ENCODE measurements around the gene SWSAP1. TPM values are rescaled to one million over a fixed set of nuclear protein-coding genes. Genes with fewer than 3 reads are reported as not detected.

The SWSAP1 gene
- polyA plus RNA-seq, 1 experiment = 0.88 TPM

DNA sequence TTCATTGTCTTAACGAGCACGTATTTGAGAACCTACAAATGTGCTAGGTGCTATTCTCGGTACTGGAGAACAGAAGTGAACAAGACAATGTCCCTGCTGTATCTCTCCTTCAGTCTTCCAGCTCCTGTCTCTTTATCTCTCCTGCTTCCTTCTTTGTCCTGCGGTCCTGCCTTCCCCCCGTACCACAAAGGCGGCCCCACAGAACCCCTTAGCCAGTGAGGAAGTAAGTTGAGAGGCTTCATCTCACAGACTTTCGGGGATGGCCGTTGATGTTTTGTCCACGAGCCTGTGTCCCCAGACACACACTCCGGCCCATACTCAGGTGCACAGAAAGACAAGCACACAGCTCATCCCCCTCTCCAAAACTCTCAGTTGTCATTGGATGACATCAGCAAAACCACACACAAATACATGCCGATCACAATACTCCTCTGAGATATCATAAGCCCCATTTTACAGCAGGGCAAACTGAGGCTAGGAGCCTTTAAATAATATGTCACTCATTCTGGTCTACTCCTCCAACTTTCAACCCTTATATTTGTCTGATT, 507 bp upstream of the SWSAP1 start:
- TF ChIP-seq, protein P1, sequence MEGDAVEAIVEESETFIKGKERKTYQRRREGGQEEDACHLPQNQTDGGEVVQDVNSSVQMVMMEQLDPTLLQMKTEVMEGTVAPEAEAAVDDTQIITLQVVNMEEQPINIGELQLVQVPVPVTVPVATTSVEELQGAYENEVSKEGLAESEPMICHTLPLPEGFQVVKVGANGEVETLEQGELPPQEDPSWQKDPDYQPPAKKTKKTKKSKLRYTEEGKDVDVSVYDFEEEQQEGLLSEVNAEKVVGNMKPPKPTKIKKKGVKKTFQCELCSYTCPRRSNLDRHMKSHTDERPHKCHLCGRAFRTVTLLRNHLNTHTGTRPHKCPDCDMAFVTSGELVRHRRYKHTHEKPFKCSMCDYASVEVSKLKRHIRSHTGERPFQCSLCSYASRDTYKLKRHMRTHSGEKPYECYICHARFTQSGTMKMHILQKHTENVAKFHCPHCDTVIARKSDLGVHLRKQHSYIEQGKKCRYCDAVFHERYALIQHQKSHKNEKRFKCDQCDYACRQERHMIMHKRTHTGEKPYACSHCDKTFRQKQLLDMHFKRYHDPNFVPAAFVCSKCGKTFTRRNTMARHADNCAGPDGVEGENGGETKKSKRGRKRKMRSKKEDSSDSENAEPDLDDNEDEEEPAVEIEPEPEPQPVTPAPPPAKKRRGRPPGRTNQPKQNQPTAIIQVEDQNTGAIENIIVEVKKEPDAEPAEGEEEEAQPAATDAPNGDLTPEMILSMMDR (IDR thresholded peaks at IDR 0.05; ENCODE audit: low read depth, low read length) = no peak
- no peak for DNase-seq (ENCODE audit: low read depth, low spot score)
- Histone ChIP-seq H3K4me3 (ENCODE audit: low read depth, low read length) (peak overlapping the region; percentile 84), H3K27me3 (ENCODE audit: control insufficient read depth, insufficient read depth, low read length) (no peaks in the 10 kb centered on the region), H3K9me3 (ENCODE audit: control insufficient read depth, insufficient read depth, low read length) (no peaks in the 10 kb centered on the region; the same call in 1 of the 2 replicates), H3K27ac (ENCODE audit: low read depth, low read length) (no peak overlapping the region)
- POLR2A ChIA-PET = interaction anchor here (0.6 to 1.4 kb wide), 8 partner anchors 7 to 1497 kb away, joined by 3 to 13 read pairs (median 4); partner anchors contain the start of genes CCDC159, RAB3D and TMEM205
- CTCF ChIA-PET = interaction anchor here (0.6 to 2.1 kb wide), 4 partner anchors 9 to 80 kb away, joined by 4 to 7 read pairs (median 4); partner anchors contain the start of gene TSPAN16

DNA sequence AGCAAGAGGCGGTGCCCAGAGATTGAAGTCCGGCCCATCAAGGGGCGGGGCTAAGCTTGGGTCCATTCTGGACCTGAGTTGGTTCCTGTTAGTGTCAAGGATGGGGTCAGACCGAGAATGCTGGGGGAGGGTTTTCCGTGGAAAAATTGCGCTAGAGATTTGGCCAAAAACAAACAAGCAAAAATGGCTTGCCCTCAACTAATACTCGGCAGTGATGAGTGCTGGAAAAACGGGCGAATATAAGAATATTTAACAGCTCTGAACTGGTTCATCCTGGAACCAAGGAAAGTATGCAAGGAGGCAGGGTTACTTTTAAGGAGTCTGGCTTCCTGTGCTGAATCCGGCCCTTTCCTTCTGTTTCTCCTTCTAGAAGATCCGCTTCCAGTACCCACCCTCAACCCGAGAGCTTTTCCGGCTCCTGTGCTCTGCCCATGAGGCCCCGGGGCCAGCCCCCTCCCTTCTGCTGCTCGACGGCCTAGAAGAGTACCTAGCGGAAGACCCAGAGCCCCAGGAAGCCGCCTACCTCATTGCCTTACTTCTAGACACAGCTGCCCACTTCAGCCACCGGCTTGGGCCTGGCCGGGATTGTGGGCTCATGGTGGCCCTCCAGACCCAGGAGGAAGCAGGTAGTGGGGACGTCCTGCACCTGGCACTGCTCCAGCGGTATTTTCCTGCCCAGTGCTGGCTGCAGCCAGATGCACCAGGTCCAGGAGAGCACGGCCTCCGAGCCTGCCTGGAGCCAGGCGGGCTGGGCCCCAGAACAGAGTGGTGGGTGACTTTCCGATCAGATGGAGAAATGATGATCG, 880 bp downstream of the SWSAP1 start:
- TF ChIP-seq, protein P1 (IDR thresholded peaks at IDR 0.05; ENCODE audit: low read depth, low read length) = no peak
- POLR2A ChIA-PET = interaction anchor here (0.5 to 1.4 kb wide), 9 partner anchors 14 to 859 kb away, joined by 3 to 13 read pairs (median 4); partner anchors contain the start of genes CCDC159, RAB3D and TMEM205
- no peak for DNase-seq (ENCODE audit: low read depth, low spot score)
- peak overlapping the region; percentile 51 for H3K4me3 ChIP-seq (ENCODE audit: low read depth, low read length)
- peak overlapping the region; percentile 65 for H3K27ac ChIP-seq (ENCODE audit: low read depth, low read length)
- no peaks in the 10 kb centered on the region; the same call in 1 of the 2 replicates for H3K9me3 ChIP-seq (ENCODE audit: control insufficient read depth, insufficient read depth, low read length)
- H3K27me3 ChIP-seq (ENCODE audit: control insufficient read depth, insufficient read depth, low read length) = no peaks in the 10 kb centered on the region
- CTCF ChIA-PET = interaction anchor here (0.6 to 2.1 kb wide), 8 partner anchors 8 to 1375 kb away, joined by 4 to 7 read pairs (median 4); partner anchors contain the start of genes EPOR and TSPAN16

DNA sequence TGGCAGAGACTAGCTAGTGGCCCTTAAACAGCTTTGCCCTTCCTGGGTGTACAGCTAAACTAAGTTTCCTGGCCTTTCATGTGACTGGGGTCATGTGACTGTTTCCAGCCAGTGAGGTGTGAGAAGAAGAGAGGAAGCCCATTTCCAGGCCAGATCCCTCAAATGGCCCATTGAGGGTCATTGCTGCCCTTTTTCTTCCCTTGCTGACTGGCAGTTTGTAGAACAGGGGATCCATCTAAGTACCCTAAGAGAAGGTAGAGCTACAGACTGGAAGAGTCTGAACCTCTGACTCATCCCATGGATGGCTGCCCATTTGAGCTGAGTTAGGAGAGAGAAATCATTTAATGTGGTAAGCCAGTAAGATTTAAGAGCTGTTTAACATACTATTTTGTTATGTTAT, 2.8 kb downstream of the SWSAP1 start:
- CTCF ChIA-PET = interaction anchor here (0.6 to 2.4 kb wide), 8 partner anchors 9 to 251 kb away, joined by 3 to 13 read pairs (median 5); partner anchors contain the start of genes ODAD3, PRKCSH and RGL3
- DNase-seq (ENCODE audit: low read depth, low spot score) = peak; percentile 76
- Histone ChIP-seq H3K9me3 (ENCODE audit: control insufficient read depth, insufficient read depth, low read length) (no peaks in the 10 kb centered on the region; the same call in 1 of the 2 replicates), H3K27me3 (ENCODE audit: control insufficient read depth, insufficient read depth, low read length) (no peaks in the 10 kb centered on the region), H3K4me3 (ENCODE audit: low read depth, low read length) (no peak overlapping the region), H3K27ac (ENCODE audit: low read depth, low read length) (peak overlapping the region; percentile 70)
- TF ChIP-seq, protein P1 (IDR thresholded peaks at IDR 0.05; ENCODE audit: low read depth, low read length) = no peak
- POLR2A ChIA-PET = interaction anchor here (0.5 to 1.2 kb wide), 4 partner anchors 49 to 1360 kb away, joined by 3 to 8 read pairs (median 5); partner anchors contain the start of genes GET3, ODAD3 and PRKCSH

DNA sequence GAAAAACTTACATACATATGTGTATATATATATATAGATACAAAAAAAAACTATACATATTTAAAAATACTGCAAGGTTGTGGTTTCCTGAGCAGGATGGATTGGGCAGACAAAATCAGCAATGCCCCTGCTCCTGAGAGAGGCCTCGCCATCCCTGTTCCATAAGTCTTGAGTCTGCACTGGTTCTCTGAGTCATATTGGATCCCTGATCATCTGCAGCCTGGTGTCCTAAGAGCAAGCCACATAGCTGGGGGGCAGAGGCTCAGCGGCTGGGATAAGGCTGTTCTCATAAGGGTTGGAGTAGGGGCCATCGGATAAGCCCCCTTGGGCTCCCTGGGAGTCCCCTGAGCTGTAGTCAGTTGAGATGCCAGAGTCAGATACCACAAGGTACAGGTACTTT, 3.3 kb downstream of the SWSAP1 start:
- H3K27me3 ChIP-seq (ENCODE audit: control insufficient read depth, insufficient read depth, low read length) = no peaks in the 10 kb centered on the region
- TF ChIP-seq, protein P1 (IDR thresholded peaks at IDR 0.05; ENCODE audit: low read depth, low read length) = no peak
- DNase-seq (ENCODE audit: low read depth, low spot score) = no peak
- CTCF ChIA-PET = interaction anchor here (0.6 to 2.4 kb wide), 7 partner anchors 10 to 252 kb away, joined by 3 to 13 read pairs (median 5); partner anchors contain the start of genes ODAD3, PRKCSH and RGL3
- no peaks in the 10 kb centered on the region; the same call in 1 of the 2 replicates for H3K9me3 ChIP-seq (ENCODE audit: control insufficient read depth, insufficient read depth, low read length)
- no peak overlapping the region; the same call in 1 of the 2 replicates for H3K4me3 ChIP-seq (ENCODE audit: low read depth, low read length)
- POLR2A ChIA-PET = interaction anchor here (0.5 to 1.2 kb wide), 4 partner anchors 49 to 1359 kb away, joined by 3 to 8 read pairs (median 5); partner anchors contain the start of genes GET3, ODAD3 and PRKCSH
- H3K27ac ChIP-seq (ENCODE audit: low read depth, low read length) = peak overlapping the region; percentile 81
